ENCODE data around the gene LIMS1.
"Not testable (repeated sequence)": the region's sequence is repeated elsewhere in the genome, so short reads cannot be mapped to it uniquely, and the experiment has no call there.

The LIMS1 gene

DNA sequence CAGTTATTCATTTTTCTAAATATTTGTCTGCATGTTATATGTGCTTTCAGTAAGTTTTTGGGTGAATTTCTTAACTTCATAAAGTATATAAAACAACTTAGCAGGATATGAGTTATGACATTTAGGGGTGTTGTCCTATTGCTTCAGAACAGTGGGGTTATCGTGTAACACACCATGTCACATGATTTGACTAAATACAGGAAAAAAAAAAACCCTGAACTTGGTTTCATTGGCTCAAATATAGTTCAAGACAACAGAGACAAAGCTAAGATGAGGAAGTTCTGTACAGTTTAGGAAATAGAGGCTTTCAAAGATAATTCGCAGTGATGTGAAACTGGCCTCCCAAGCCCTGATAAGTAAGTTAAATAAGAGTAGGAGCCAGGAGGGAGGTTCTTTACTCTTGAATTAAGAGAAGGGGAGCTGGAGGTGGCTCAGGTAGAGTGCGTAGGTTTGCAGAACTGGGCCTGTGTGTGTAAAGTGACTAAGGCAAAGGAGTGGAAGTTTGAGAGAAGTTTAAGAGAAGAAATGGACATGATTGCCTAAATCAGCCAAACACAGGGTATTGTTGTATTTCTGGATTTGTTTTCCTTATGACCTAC is 53.9 kb downstream of the LIMS1 start:
- DNase-seq, result no peak

DNA sequence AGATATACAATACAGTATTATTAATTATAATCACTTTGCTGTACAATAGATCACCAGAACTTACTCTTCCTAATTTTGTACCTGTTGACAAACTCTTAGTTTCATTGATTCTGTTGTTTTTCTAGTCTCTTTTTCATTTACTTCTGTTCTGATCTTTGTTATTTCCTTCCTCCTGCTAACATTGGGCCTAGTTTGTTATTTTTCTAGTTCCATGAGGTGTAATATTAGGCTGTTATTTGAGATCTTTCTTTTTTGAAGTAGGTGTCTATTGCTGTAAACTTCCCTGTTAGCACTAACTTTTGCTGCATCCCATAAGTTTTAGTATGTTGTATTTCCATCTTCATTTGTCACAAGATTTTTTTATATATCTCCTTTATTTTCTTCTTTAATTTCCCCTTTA is 55.1 kb downstream of the LIMS1 start:
- no peak for DNase-seq

DNA sequence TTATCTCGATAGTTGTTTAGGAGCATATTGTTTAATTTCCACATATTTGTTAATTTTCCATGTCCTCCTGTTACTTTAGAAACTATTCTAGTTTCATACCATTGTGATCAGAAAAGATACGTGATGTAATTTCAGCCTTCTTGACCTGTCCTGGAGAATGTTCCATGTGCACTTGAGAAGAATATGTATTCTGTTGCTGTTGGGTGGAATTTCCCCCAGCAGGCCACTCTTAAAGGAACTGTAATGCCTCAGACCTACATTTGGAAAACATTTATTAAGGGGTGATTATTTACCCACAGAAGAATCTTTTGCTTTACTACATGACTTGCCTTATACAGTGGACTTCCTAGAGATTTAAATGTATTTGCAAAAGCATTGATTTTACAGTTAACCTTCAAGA is 55.5 kb downstream of the LIMS1 start:
- DNase-seq, result no peak

DNA sequence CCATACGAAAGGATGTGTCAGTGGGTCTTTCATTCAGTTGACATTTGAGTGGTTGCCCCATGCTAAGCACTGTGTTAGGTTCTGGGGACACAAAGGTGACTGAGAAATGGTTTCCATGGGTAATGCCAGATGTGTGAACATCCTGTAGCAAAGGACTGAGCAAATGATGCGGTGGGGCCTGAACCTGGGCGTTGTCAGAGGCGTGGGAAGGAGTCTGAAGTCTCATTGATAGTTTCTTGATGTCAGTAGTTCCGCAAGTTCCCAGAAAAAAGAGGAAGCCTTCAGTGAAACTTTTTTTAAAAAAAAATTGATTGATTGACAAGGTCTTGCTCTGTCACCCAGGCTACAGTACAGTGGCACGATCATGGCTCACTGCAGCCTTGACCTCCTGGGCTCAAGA is 56.9 kb downstream of the LIMS1 start:
- no peak for DNase-seq

DNA sequence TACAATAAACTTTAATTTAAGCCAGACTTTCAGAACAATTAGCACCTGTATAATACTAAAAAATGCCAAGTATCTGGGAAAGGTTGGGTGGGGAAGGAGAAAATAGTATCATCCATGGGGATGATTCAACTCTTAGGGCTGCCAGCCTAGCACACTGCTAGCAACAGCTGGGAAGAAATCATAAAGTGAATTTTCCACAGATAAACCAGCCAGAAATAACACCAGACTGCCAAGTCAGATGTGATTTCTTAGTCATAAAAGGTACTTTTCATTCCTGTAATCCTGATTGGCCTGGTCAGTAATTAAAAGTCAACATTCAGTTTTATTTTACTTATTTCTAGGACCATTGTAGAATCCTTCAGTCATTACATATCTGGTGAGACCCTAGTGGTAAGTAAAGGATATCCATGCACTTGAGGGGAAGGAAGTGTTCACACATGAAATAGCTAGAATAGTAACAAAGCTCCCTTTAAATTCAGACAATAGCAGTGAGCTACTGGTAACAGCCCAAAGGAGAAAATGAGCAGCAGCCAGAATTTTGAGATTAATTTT is 59.4 kb downstream of the LIMS1 start:
- no peak for DNase-seq

DNA sequence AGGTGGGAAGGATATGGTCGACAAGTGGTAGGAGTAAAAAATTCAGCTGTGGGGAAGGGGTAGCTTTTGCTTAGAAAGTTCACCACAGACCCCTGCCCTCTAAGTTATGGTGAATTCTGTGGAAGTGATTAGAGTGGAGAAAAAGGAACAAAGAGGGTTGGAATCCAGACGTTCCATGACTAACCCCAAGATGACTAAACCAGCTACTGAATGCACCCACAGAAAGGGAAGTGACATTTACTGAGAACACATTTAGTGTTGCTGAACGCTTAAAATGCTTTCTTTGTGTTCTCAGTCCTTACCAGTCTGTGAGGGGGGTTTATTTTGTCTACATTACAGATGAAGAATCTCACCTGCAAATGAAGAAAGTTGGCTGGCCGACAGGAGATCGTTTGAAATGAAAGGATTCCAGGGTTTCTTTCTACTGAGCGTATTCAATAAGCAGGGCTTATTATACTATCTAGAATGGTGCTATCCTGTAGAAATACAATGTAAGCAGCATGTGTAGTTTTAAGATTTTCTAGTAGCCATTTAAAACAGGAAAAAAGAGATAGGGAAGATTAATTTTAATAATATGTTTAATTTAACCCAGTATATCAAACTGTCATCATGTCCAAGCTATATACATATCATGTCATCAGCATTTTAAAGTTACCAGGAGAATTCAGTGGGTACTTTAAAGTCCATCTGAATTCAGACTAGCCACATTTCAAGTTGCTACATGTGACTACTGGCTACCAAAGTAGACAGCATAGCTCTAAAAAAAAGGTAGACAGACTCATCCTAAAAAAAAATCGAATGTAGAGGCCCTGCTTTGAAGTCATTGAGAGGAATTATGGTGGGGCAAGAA is 60.1 kb downstream of the LIMS1 start:
- no peak for DNase-seq

DNA sequence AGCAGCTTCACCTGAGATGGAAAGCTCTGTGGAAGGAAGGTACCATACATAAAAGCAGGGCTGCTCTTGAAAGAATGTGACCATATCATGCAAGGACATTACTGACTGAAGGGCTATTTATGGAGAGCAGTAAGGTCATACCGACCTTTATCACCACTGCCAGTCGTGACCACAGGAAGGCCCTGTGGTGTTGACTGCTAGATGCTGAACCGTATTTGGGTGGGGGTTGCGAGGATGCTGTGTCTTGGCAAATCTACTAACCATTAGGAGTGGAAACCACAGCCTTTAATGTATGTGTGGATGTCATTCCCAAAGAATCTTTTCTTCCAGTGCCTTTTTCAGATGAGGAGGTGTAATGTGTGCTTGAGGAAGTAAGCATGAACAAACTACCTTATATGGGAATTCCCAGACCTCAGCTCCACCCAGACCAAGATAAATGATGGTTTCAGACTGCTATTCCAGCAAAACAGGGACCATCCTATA is 60.8 kb downstream of the LIMS1 start:
- DNase-seq, result no peak

DNA sequence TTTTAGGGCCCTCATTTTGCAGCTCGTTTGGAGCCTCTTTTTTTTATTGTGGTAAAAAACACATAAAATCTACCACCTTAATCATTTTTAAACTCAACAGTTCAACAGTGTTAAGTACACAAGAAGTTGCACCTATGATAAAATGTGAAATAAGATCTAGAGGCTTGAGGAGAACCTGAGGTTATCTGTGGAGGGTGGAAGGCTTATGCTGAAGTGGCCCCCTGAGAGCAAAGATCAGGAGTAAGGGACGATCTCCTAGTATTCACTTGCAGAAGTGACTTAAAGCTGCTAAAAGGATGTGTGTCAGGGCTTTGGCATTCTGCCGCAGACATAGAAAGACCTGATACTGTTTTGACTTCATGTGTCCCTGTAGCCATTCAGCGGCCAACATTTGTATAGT is 61.5 kb downstream of the LIMS1 start:
- not testable (repeated sequence) for DNase-seq

DNA sequence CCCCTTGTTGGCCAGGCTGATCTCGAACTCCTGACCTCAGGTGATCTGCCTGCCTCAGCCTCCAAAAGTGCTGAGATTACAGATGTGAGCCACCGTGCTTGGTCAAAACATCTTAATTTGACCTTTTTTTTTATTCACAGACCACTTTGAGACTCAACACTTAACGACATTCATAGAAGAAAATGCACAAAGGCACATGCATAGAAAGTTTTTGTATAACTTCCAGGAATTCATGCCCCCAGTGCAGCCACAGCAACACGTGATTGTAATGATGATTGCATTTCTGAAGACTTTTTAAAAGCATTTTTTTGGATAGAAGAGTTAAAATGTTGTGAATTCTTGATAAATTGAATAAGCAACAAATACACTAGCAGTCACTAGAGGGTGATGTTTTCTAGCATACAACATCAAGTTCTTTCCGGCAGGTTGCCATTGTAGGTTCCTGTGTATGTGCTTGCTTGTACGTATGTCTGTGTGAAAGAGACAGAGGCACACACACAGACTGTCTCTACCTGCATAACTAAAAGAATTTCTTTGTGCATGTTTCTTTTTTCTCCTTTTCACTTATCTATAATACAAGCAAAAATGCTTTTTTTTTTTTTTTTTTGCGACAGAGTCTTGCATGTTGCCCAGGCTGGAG is 63.0 kb downstream of the LIMS1 start:
- DNase-seq, result not testable (repeated sequence)

DNA sequence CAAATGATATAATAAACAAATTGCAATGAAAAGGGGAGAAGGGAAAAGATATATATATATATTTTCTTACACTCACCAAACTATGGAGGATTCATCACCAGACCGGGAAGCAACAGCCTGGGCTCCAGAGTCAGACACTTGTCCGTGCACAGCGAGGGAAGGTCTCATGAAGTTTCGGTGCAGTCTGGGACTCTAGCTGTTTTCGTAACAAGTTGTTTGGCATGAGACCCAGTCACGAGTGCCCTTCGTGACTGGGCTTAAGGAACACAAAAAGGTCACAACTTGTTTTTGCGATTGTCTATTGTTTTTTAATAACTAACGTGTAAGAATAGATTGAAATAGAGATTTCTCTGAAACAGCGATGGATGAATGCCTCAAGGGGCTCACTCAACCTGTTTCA is 66.9 kb downstream of the LIMS1 start:
- DNase-seq, result not testable (repeated sequence)

DNA sequence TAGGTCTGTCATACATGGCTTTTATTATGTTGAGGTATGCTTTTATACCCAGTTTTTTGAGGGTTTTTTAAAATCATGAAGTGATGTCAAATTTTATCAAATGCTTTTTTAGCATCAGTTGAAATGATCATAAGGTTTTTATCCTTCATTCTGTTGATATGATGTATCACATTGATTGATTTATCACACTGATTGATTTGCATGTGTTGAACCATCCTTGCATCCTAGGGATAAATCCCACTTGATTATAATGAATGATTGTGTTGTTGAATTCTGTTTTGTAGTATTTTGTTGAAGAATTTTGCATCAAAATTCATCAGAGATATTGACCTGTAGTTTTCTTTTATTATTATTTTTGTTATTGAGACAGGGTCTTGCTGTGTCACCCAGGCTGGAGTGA is 68.2 kb downstream of the LIMS1 start:
- no peak for DNase-seq

DNA sequence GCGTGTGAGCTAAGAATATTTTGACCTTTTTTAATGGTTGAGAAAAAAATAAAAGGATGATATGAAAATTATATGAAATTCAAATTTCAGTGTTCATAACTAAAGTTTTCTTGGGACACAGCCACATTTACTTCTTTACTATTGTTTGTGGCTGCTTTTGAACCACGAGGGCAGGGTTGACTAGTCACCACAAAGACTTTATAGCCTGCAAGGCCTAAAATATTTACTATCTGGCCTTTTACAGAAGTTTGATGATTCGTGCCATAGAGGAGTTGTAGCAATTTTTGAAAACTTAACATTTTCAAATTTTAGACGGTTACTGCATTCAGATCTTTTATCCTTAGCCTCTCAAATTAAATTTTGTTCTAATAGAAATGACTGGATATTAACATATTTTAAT is 69.9 kb downstream of the LIMS1 start:
- DNase-seq, result no peak

DNA sequence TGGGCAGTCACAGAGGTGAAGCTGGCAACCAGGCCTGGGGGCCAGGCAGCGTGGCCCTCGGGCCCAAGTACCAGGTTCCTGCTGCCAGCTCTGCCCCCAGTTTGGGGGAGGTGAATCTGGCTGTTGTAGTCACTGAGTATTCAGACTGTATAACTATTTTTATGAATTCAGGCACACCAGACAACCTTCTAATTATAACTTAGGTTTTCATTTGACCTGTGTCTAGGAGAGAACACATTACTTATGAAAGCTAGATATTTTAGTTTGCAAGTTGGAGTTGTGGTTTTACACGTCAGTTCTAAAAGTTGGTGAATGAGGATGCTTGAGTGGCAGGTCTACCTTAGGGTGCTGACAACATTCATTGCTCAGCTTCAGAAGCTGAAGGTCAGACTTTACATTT is 71.7 kb downstream of the LIMS1 start:
- no peak for DNase-seq

DNA sequence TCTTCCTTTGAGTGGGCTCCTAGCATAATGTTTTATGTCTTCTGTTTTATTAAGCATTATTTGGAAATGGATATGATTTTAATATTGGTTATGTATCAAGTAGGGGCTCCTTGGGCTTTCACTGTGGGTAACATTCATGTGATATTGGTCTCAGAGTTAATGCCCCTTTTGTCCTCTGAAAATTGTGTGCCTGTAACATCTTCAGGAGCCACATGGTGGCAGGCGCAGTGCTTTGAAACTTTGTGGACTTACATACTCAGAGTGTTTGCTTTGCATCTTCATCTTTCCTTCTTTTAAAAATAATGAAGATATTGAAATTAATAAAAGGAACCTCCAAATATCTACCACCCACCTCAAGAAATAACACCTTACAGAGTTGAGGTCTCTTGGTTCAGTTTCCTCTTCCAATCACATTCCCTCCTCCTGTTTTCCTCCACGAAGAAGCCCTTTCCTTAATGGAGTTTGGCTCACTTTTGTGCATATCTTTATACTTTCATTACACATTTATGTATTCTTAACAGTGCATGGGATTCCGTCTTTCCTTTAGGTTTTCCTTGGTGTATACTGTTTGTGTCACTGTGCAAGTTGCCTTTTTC is 73.5 kb downstream of the LIMS1 start:
- no peak for DNase-seq

DNA sequence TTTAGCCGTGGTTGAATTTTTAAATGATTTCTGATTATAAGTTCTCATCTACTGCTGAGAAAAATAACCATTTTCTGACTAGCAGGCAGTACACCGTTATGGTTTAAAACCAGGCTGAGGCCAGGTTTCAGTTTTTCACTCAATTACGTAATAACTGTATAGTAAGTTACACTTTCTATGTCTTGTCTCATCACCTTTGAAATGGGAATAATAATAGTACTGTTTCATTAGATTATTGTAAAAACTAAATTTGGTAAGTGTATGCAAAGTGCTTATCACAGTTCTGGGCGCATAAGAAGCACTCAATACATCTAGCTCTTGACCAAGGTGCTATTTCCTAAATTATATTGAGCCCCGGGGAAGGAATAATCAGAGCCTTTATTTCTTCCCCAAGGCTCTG is 76.8 kb downstream of the LIMS1 start:
- no peak for DNase-seq

DNA sequence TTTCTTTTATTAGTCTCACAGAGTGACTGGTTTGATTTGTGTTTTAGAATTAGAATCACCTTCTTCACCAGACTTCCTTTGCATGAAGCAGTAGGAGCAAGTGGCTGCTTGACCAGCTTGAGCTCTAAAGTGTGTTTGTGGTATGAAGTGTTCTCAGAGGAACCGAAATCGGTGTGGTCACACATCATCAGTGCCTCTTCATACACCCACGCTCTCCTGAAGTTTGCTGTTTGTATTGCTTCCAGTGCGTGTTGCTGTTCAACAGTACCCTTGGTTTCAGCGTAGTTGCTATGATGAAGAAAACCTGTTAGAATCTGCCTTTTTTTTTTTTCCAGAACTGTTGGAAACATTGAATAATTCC is 77.9 kb downstream of the LIMS1 start:
- no peak for DNase-seq

DNA sequence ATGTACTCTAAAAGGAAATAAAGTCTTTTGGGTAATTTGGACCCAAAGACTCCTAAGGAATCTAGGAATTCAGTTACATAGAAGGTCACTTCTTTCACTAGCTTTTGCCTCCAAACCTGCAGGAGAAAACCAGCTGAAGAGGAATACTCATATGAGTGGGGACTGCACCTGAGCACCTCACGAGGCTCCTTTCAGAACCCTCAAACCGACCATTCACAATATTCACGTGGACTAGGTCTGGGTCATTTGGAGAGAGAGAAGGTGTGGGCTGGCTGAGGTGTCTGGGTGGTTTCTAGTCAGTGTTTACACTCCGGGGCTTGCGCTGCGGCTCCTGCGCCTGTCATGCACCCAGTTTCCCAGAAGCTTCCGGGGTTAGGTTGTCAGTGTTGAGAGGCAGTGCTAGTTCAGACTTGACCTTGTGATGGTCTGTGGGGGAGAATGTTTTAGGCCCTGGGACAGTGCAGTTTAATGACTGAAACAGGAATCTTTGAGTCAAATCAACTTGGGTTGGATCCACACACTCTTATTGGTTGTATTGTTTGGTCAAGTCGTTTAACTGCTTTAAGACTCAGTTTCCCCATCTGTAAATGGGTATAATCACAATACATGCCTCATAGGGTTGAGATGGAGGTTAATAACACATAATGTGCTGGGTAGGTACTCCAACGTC is 78.4 kb downstream of the LIMS1 start:
- DNase-seq, result no peak

DNA sequence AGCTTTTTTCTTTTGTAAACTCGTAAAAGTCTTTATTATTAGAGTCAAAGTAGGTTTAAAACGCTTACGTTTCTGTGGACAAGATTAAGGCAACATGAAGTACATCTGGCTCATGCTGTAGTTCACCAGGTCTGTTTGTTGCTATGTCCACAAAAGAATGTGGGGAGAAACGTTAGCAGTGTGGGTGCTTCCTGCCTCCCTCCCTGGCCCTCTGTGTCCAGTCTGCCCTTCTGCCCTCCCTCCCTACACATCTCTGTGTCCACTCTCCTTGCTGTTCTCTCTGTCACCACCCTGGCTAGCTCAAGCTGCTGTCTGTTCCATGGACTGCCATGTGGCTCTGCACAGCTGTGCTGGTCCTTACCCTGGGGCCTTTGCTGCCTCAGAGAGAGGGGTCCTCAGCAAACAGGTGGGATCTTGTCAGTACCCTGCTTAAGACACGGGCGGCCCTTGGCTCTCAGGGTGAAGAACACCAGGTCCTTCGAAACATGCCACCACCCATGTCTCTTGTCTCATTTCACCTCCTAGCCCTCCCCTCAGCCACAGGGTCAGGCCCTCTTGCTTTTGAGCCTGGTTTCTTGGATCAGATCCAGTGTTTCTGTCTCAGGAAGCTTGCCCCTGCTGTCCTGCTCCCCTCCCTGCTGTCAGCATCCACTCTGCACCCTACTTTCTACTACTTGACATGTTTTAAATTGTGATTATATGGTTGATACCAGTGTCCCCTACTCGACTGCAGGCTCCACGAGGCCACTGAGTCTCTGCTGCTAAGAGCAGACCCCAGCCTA is 79.2 kb downstream of the LIMS1 start:
- DNase-seq, result no peak

DNA sequence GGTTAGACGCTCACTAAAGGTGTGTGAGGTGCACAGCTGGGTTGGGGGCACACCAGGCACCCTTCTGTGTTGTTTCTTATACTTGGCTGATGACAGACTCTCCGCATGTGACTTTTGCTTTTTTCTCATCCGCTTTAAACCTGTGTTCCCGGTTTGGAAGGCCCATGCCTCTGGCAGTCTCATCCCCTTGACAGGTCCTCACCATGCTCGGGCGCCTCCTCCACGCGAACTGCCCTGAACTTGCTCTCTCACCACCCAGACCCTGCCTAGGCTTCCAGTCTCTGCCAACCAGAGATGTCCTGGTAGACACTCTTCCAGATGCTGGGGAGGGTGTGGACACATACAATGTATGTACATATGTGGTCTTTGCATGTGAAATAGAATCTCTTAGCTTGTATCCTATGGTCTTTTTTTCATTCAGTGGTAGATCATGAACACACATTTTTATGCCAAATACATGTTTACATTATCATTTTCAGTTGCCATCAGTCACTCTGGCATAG is 79.8 kb downstream of the LIMS1 start:
- no peak for DNase-seq

DNA sequence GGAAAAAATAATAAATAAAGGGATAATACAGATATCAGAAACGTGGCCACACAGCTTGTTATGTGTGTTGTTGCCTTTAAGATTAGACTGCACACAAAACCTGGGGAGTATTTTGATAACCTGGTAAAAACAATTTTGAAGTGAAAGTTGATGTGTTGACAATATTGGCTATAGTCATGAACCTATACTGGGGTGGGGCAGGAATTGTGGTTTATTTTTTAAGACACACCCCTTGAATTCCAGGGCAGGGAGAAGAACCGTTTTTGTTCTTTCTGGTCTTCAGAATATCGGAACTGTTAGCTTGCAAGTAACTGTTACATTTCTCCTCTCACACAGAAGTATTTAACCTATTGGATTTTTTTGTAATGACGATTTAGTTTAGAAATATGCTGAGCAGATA is 80.4 kb downstream of the LIMS1 start:
- no peak for DNase-seq

DNA sequence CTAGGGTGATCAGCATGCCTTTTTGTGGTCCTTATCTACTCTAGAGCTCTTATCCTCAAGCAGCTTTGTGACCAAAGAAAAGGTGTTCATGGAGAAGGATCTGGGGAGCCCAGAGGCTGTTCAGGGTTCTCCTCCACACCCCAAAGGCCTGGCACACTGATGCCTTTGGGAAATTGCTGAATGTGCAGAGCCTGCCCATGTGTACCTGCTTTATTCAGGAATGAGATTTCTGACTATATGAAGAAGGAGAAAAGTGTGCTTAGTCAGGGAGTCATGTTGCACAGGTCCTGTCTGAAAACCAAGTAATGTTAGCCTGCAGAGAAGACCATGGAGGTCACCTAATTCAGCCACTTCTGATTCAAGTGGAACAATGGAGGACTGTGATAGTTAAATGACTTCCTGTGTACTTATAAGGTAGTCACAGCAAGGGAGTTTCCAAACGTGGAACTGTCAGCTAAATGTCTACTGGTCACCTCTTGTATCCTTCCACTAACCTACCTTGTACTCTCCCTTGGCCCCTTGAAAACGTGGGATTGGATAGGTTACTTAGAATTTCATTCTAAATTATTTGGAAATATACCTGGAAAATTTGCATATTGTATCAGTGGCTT is 81.3 kb downstream of the LIMS1 start:
- no peak for DNase-seq

All from NCI-H1436 treated with DMSO at 0.1 percent for 48 hours (cell line).